HG02623 (cell line): Measurements from ENCODE around the gene NUDT13.
A peak's percentile ranks its signal among the peaks of the same experiment; 100 is the strongest.

Experiments used
- ATAC-seq: cut with Tn5 transposase; IDR thresholded peaks from one replicate; pipeline ENCODE4 v1.9.1; 2021; ENCODE audit warnings: moderate library complexity; ENCODE audit not compliant: unreplicated experiment

The NUDT13 gene

DNA sequence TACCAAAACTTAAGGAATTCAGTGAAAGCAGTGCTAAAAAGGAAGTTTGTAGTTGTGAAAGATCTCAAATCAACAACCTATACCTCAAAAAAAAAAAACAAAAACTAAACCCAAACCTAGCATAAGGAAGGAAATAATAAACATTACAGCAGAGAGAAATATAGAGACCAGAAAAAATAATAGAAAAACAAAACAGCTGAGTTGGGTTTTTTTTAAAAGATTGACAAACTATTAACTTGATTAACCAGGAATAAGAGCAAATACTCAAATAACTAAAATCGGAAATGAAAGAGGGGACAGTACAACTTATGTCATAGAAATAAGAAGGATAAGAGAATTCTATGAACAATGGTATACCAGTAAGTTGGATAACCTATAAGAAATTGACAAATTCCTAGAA is 50.8 kb downstream of the NUDT13 start:
- ATAC-seq: no peak

DNA sequence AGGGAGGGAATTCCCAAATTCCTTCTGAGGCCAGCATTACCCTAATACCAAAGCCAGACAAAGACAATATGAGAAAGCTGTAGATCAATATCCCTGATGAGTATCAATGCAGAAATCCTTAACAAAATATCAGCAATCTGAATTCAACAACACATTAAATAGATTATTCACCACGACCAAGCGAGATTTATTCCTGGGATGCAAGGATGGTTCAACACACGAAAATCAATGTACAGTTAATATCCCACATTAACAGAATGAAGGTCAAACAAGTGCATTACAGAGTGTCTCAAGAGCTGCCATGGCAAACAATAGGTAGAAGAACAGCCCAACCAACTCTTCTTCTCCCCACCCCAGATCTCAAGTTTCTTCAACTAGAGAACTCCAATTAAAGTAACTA is 51.4 kb downstream of the NUDT13 start:
- ATAC-seq: no peak

DNA sequence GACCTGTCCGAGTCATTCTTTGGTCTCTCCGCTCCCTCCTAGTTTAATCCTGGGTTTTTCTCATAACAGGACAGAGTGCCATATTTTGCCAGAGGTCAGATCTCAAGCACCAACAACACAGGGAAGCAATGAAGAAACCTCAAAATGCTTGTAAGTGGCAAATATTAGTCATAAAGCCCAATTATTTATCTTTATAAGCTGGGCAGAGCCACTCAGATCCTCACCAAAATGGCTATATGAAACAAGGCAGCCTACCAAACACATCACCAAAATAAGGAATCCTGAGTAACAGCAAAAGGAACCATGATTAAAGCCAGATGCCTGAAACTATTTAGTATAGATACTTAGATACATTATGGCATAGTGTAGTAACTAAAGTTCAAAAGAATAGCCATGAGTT is 52.8 kb downstream of the NUDT13 start:
- no peak for ATAC-seq

DNA sequence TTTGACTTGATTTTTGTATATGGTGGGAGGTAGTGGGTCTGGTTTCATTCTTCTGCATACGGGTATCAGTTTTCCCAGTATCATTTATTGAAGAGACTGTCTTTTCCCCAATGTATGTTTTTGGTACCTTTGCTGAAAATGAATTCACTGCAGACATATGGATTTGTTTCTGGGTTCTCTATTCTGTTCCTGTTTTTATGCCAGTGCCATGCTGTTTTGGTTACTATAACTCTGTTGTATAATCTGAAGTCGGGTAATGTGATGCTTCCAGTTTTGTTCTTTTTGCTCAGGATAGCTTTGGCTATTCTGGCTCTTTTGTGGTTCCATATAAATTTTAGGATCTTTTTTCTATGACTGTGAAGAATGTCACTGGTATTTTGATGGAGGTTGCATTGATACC is 56.7 kb downstream of the NUDT13 start:
- no peak for ATAC-seq

DNA sequence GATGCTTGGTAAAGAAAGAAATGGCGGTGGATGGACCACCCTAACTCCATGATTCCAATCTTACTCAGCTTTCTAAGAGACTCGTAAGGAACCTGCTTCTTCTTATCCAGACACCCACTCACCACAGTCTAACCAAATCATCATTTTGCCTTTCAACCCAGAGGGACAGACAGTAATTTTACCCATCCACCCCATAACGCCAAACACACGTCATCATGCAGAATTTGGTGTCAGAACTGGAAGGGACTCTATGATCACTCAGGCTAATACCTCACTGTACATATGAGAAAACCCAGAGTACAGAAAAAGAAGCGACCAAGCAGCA is 57.2 kb downstream of the NUDT13 start:
- no peak for ATAC-seq

DNA sequence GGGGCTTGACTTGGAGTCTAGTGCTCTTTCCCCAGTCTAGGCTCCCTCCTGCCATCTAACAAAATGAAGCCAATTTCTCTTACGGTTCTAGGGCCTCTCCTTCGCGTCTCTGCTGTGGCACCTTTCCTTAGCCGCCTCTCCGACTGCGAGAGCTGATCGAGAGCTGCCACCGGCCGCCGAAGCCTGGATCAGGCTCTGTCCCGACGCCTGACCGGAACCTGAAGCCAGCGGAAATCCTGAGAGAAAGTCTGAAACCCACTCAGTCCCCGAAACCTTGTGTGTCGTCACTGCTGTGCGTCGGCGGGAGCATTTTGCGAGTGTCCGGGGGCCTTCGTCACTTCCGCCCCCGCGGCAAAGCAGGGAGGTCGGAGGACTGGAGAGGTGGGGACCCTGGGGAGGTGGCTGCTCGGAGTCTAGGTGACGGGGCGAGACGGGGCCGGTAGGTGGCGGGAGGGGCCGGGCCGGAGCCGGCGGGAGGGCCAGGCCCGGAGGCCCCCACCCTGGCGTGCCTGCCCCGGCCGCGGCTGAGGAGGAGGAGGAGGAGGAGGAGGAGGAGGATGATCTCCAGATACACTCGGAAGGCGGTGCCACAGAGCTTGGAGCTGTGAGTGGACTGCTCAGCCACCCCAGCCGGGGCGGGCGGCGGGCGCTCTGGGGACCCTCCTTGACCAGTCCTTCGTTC is 57.7 kb downstream of the NUDT13 start, which contains the start of the genes ECD and FAM149B1:
TSS of gene ECD (minus strand) at position 226 of the 682 bp plus-strand sequence. CDS start 4,071 bp downstream, outside the sequence.
TSS of gene FAM149B1 (plus strand) at position 337 of the 682 bp plus-strand sequence. CDS start at position 558, 221 bp downstream.
- peak; percentile 84 for ATAC-seq

DNA sequence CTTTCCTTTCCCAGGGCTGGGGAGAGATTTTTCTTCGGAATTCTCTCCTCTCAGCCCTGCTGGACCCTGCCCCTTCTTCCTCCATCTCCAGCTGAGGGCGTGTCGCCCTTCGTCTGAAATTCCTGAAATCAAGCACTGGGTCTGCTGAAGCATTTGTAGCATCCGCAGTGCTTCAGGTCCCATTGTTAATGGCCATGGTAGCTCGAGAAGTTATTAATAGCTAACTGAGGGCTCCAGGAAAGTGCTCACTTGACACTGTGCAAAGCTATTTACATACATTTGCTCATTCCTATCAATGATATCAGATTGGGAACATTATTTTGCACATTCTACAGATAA is 58.2 kb downstream of the NUDT13 start:
- no peak for ATAC-seq

DNA sequence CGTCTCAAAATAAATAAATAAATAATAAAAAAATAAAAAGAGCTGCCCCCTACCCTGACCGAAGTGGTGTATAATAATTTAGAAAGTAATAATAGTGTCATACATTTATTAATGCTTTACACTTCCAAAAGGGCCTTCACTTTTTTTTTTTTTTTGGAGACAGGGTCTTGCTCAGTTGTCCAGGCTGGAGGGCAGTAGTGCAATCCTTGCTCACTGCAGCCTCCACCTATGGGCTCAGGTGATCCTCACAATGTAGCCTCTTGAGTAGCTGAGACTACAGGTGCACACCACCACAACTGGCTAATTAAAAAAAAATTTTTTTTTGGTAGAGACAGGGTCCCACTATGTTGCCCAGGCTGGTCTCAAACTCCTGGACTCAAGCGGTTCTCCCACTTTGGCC is 59.1 kb downstream of the NUDT13 start:
- ATAC-seq: no peak

DNA sequence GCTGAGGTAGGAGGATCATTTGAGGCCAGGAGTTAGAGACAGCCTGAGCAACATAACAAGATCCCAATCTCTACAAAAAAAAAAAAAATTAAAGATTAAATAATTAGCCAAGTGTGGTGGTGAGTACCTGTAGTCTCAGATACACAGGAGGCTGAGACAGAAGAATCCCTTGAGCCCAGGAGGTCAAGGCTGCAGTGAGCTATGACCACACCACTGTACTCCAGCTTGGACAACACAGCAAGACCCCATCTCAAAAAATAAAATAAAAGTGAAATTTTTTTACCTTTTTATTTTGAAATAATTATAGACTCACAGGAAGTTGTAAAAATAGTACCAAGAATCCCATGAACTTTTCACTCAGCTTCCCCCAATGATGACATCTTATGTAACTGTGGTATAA is 62.6 kb downstream of the NUDT13 start:
- ATAC-seq: no peak

DNA sequence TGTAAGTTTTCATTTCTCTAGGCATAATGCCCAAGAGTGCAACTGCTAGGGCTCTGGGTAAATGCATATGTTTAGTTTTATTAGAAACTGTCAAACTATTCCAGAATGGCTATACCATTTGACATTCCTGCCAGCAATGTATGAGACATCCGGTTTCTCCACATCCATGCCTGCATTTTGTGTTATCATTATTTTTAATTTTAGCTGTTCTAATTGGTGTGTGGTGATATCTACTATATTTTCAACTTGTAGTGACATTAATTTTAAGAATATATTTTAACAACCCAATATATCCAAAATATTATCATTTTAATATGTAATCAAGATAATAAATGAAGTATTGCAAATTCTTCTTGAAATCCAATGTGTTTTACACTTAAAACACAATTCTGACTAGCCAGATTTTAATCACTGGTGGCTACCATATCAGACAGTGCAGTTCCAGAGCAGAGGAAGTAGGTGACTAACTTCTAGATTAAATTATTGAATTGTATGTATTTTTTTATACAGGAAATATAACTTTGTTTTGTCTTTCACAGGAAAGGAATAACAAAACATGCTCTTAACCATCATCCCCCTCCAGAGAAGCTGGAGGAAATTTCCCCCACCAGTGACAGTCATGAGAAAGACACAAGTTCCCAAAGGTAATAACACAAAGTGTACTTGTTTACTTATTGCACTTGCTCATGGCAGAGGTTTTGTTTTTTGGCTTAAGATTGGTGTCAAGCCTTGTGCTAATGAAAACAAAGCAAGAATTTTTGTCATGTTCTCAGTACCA is 64.1 kb downstream of the NUDT13 start:
- no peak for ATAC-seq
